22Rv1 (cell line): ENCODE measurements around the gene DTL.

Experiments used
- ZFX ChIP-seq: fragments of 450-650 bp; IDR thresholded peaks from 2 replicates; pipeline ENCODE4 v1.6.1; 2017; ENCODE audit warnings: antibody characterized with exemption, borderline replicate concordance
- TF ChIP-seq, protein P1 (sequence below): fragments of 450-650 bp; IDR thresholded peaks from 2 replicates; pipeline ENCODE4 v1.5.1; 2017; ENCODE audit warnings: mild to moderate bottlenecking

DNA sequence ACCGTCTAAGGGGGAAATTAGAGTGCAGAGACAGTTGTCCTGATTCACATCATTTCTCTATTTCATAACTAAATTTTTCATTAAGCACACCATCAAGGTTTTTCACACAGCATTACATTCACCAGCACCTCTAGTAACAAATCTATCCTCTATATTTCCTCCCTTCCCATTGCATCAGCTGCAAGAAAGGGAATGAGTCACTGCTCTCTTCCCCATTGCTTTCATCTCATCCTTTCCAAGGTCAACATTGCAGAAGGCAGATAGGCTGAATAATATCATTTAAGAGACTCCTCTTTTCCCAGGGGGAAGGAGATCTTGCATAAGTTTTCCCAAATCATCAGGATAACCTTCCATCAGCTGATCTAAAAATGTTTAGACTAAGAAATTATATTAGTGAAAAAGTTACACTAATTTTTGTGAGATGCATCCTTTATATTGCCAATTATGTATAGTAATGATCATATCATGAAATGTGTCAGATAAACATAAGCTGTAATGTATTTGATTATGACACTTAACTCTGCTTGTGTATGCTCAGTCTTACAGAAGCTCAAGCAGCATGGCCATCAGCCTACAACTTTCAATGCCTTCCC lies 4.5 kb upstream of the DTL start:
- TF ChIP-seq, protein P1, sequence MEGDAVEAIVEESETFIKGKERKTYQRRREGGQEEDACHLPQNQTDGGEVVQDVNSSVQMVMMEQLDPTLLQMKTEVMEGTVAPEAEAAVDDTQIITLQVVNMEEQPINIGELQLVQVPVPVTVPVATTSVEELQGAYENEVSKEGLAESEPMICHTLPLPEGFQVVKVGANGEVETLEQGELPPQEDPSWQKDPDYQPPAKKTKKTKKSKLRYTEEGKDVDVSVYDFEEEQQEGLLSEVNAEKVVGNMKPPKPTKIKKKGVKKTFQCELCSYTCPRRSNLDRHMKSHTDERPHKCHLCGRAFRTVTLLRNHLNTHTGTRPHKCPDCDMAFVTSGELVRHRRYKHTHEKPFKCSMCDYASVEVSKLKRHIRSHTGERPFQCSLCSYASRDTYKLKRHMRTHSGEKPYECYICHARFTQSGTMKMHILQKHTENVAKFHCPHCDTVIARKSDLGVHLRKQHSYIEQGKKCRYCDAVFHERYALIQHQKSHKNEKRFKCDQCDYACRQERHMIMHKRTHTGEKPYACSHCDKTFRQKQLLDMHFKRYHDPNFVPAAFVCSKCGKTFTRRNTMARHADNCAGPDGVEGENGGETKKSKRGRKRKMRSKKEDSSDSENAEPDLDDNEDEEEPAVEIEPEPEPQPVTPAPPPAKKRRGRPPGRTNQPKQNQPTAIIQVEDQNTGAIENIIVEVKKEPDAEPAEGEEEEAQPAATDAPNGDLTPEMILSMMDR, result no peak
- TF ChIP-seq ZFX, result no peak
